IMR-90 (cell line): ENCODE measurements around the gene CAMKMT. TPM values are rescaled to one million over a fixed set of nuclear protein-coding genes. Genes with fewer than 3 reads are reported as not detected.

Experiments
- ATAC-seq: fragments of 200-7000 bp; cut with Tn5 transposase; 2 replicates; pipeline ENCODE4 v1.9.1; 2020; ENCODE audit warnings: low read depth, mild to moderate bottlenecking, moderate library complexity
- BruUV-seq: library from RNA; stranded (reverse); fragments of 400-500 nt; replicated peaks from 2 replicates; lab custom pipeline; 2021; lab: Mats Ljungman, UMichigan
- CTCF ChIA-PET: fragments of 300-600 bp; formaldehyde crosslinking; extraction: SDS; loops from one replicate; lab custom pipeline; 2021; ENCODE audit warnings: antibody characterized with exemption; lab: Yijun Ruan, JAX
- POLR2A ChIA-PET: fragments of 300-600 bp; sonication (Branson Sonifier 250); formaldehyde crosslinking; loops from one replicate; lab custom pipeline; 2022; ENCODE audit warnings: antibody characterized with exemption; ENCODE audit not compliant: unreplicated experiment; lab: Charles Lee
- DNase-seq: peaks from one replicate; pipeline ENCODE4 v3.0.0; 2013
- H2AFZ ChIP-seq: replicated peaks from 2 replicates; pipeline ENCODE3; 2013; ENCODE audit warnings: low read length, mild to moderate bottlenecking; ENCODE audit not compliant: poor library complexity
- H2AK5ac ChIP-seq: 2 replicates; pipeline ENCODE4 v1.6.1; 2013; ENCODE audit warnings: low read depth, low read length, inconsistent platforms
- H2AK9ac ChIP-seq: replicated peaks from 2 replicates; pipeline ENCODE3; 2013; ENCODE audit warnings: mild to moderate bottlenecking, low read depth, low read length, moderate library complexity; ENCODE audit not compliant: poor library complexity
- H2BK120ac ChIP-seq: 2 replicates; pipeline ENCODE4 v1.6.1; 2013; ENCODE audit warnings: low read depth, low read length, inconsistent platforms
- H2BK15ac ChIP-seq: 3 replicates; pipeline ENCODE4 v1.6.1; 2013; ENCODE audit warnings: low read depth, low read length, inconsistent platforms
- H2BK20ac ChIP-seq: 2 replicates; pipeline ENCODE4 v1.6.1; 2013; ENCODE audit warnings: low read depth, mild to moderate bottlenecking, inconsistent platforms, low read length, moderate library complexity
- H2BK5ac ChIP-seq: 2 replicates; pipeline ENCODE4 v1.6.1; 2013; ENCODE audit warnings: mild to moderate bottlenecking, low read depth, low read length, inconsistent platforms; ENCODE audit not compliant: poor library complexity, severe bottlenecking
- H3K14ac ChIP-seq: replicated peaks from 2 replicates; pipeline ENCODE4 v1.6.1; 2013; ENCODE audit warnings: low read depth, low read length, inconsistent platforms
- H3K18ac ChIP-seq: 2 replicates; pipeline ENCODE4 v1.6.1; 2013; ENCODE audit warnings: low read depth, low read length, control low read depth
- H3K23ac ChIP-seq: 2 replicates; pipeline ENCODE4 v1.6.1; 2013; ENCODE audit warnings: low read depth, low read length, inconsistent platforms
- H3K27ac ChIP-seq: 2 replicates; pipeline ENCODE4 v1.5.1; 2013; ENCODE audit warnings: mild to moderate bottlenecking, control low read depth, low read length; ENCODE audit not compliant: insufficient read depth
- H3K27me3 ChIP-seq: 2 replicates; pipeline ENCODE4 v1.6.1; 2013; ENCODE audit warnings: low read length; ENCODE audit not compliant: control insufficient read depth, insufficient read depth
- H3K36me3 ChIP-seq: 2 replicates; pipeline ENCODE4 v1.6.1; 2013; ENCODE audit warnings: low read length, mixed read lengths; ENCODE audit not compliant: control insufficient read depth, insufficient read depth
- H3K4ac ChIP-seq: 2 replicates; pipeline ENCODE4 v1.6.1; 2013; ENCODE audit warnings: low read depth, low read length, inconsistent platforms
- H3K4me1 ChIP-seq: 2 replicates; pipeline ENCODE4 v1.6.1; 2013; ENCODE audit warnings: low read length, mixed read lengths; ENCODE audit not compliant: control insufficient read depth, insufficient read depth
- H3K4me2 ChIP-seq: 2 replicates; pipeline ENCODE4 v1.6.1; 2013; ENCODE audit warnings: low read depth, mild to moderate bottlenecking, control low read depth, low read length, moderate library complexity
- H3K4me3 ChIP-seq: 2 replicates; pipeline ENCODE4 v1.5.1; 2013; ENCODE audit warnings: low read depth, mild to moderate bottlenecking, control low read depth, low read length, moderate library complexity; ENCODE audit not compliant: insufficient read depth
- H3K56ac ChIP-seq: 2 replicates; pipeline ENCODE4 v1.6.1; 2013; ENCODE audit warnings: low read length, inconsistent platforms; ENCODE audit not compliant: insufficient read depth; ENCODE audit errors: extremely low read depth
- H3K79me1 ChIP-seq, 2 experiments: 2 replicates each; pipeline ENCODE4 v1.6.1; 2013; ENCODE audit warnings: low read length in 2 of 2, inconsistent platforms in 1 of 2, low read depth in 1 of 2
- H3K9ac ChIP-seq: 2 replicates; pipeline ENCODE4 v1.6.1; 2013; ENCODE audit warnings: low read depth, low read length, control low read depth
- H3K9me1 ChIP-seq: 2 replicates; pipeline ENCODE4 v1.6.1; 2013; ENCODE audit warnings: low read length, inconsistent platforms; ENCODE audit not compliant: insufficient read depth
- H3K9me3 ChIP-seq: 2 replicates; pipeline ENCODE4 v1.6.1; 2013; ENCODE audit warnings: low read length; ENCODE audit not compliant: control insufficient read depth, insufficient read depth
- H4K20me1 ChIP-seq: 2 replicates; pipeline ENCODE4 v1.6.1; 2013; ENCODE audit warnings: low read length, inconsistent platforms; ENCODE audit not compliant: insufficient read depth
- H4K5ac ChIP-seq: 2 replicates; pipeline ENCODE4 v1.6.1; 2013; ENCODE audit warnings: mild to moderate bottlenecking, low read depth, low read length, control low read depth
- H4K8ac ChIP-seq, 2 experiments: 2 replicates each; pipeline ENCODE4 v1.6.1; 2013; ENCODE audit warnings: low read depth in 2 of 2, low read length in 2 of 2, control low read depth in 1 of 2, inconsistent platforms in 1 of 2
- H4K91ac ChIP-seq: 2 replicates; pipeline ENCODE4 v1.6.1; 2013; ENCODE audit warnings: low read depth, low read length, inconsistent platforms; ENCODE audit not compliant: insufficient read depth
- RAD21 ChIP-seq: IDR thresholded peaks from 2 replicates; pipeline ENCODE4 v1.6.1; 2012; ENCODE audit warnings: low read length, improper control_type of control experiment
- WGBS, 2 experiments: methylation state at CpG; one replicate each; pipeline versions ENCODE4 v1.1.5 to v1.1.7; 2013; ENCODE audit warnings: missing lambda C conversion rate in 2 of 2; ENCODE audit not compliant: insufficient read length in 1 of 2; ENCODE audit errors: extremely low coverage in 2 of 2; 5-methylcytosine and 5-hydroxymethylcytosine counted together
- dilution Hi-C: fragments of 300-500 bp; cut with HindIII; formaldehyde crosslinking; loops from one replicate; pipeline ENCODE4 v1.14.3; 2018; ENCODE audit warnings: low sequenced_read_pairs; ENCODE audit not compliant: unreplicated experiment
- in situ Hi-C: fragments of 300-500 bp; cut with MboI; formaldehyde crosslinking; loops from 3 replicates; pipeline ENCODE4 v1.14.3; 2019; ENCODE audit warnings: low sequenced_read_pairs, inconsistent platforms, mixed read lengths
- intact Hi-C: fragments of 100-400 bp; cut with micrococcal nuclease; formaldehyde crosslinking; loops from 2 replicates; pipeline ENCODE4 v1.10.0; 2022
- polyA plus RNA-seq, 3 experiments: library from polyadenylated mRNA; depleted of rRNA; stranded (reverse); fragments of >200 nt; gene quantifications; 2 replicates each; pipeline ENCODE4 v1.2.3, GENCODE V29; 2012; ENCODE audit warnings: low replicate concordance in 1 of 3
- total RNA-seq: library from RNA; depleted of rRNA; stranded (reverse); fragments of >200 nt; gene quantifications from 2 replicates; pipeline ENCODE4 v1.2.3, GENCODE V29; 2012

CAMKMT gene
- total and polyA plus RNA-seq, 2 of the 4 experiments (the other 2 are of a cell fraction), result 4.4 to 6.8 TPM

GRCh38 chr2:44560352-44560751 lies 198.6 kb downstream of the CAMKMT start:
- in situ Hi-C loops, result no loop called here
- no TSS peak for BruUV-seq
- Histone ChIP-seq H2BK120ac (no peak overlapping the region), H3K79me1 (no peaks in the 10 kb centered on the region), H2AK9ac (no peak overlapping the region), H3K4ac (no peak overlapping the region), H3K36me3 (no peaks in the 10 kb centered on the region), H4K8ac (no peak overlapping the region), H3K9me1 (no peaks in the 10 kb centered on the region), H2BK20ac (no peak overlapping the region), H4K20me1 (no peaks in the 10 kb centered on the region), H2AK5ac (no peak overlapping the region), H3K23ac (no peak overlapping the region), H3K14ac (no peak overlapping the region), H3K27ac (no peak overlapping the region), H2AFZ (no peak overlapping the region), H3K9ac (no peak overlapping the region), H3K27me3 (no peaks in the 10 kb centered on the region), H3K18ac (no peak overlapping the region), H3K4me2 (no peak overlapping the region), H3K9me3 (no peaks in the 10 kb centered on the region), H2BK5ac (no peak overlapping the region), H3K4me1 (no peaks in the 10 kb centered on the region), H3K56ac (no peak overlapping the region), H2BK15ac (no peak overlapping the region), H4K5ac (no peak overlapping the region), H3K4me3 (no peak overlapping the region), H4K91ac (no peak overlapping the region)
- dilution Hi-C loops, result no loop called here
- CTCF ChIA-PET, result interaction anchor here (0.6 to 1.3 kb wide), 5 partner anchors 12 to 516 kb away, joined by 3 to 6 read pairs (median 4); no protein-coding TSS in a partner anchor
- intact Hi-C loops, result no loop called here
- no peak for ATAC-seq
- DNase-seq, result no peak
- WGBS, 2 experiments, result no CpG with 5 or more reads among the region's 4 CpGs
- POLR2A ChIA-PET, result no interaction called here
- no peak for TF ChIP-seq RAD21
